ENCODE data around the gene MRPS25. TPM values are rescaled to one million over a fixed set of nuclear protein-coding genes. Genes with fewer than 3 reads are reported as not detected.
"Not testable (repeated sequence)": the region's sequence is repeated elsewhere in the genome, so short reads cannot be mapped to it uniquely, and the experiment has no call there.

Gene MRPS25
- total RNA-seq, 1 donor from 2014 or later, result 20.8 TPM

DNA sequence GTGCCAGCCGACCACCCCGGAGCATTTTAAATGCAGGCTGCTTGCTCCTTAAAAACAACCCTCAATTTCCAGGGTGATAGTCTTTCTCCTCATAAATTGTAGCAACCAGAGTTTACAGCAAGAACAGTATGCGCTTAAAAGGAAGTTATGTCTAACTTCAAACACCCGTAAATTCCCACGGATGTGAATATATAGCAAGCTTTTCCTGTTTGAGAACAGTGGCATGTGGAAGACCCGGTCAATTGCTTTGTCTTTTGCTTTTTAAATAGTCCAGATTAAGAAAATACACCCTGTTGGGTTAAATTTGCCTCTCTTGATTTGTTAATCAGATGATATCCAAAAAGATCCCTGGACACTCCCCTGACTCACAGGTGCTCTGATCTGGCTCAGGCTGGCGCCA lies 20.8 kb downstream of the MRPS25 start:
- DNase-seq (ENCODE audit: low read depth in 2 of 2), result peak; percentile 57 to 60

DNA sequence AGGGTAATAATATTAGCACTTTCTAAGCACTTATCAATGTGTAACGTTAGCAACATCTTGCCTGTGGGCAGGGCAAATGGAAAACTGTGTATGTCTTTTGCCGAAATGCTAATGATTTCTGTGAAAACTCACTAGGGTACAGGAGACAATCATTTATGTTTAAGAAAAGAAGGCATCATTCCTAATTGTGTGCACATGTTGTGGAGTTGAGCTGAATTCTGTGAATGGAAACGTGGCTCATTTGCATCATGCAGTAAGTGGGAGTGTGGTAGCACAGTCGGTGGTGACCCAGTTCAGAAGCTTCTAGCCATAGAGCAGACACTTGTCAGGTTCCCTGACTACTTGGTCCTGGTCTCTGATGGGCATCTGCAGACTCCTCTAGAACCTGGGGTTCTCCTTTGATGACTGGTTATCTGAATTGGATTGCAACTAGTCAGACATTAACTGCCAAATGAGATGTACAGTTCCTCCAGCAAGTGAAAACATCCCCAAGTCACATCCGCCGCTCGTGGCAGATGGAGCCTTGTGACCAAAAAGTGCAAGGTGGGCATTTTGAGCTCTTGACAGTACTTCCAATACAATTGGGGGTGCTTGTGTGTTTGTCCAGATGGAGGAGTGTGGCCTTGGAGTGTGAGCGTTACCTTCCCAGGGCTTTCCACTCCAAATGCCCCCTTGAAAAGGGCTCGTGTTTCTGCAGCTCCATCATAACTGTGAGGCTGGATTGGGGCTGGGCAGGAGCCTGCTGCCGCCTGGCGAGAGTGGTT lies 21.5 kb downstream of the MRPS25 start:
- DNase-seq (ENCODE audit: low read depth in 2 of 2), result no peak

DNA sequence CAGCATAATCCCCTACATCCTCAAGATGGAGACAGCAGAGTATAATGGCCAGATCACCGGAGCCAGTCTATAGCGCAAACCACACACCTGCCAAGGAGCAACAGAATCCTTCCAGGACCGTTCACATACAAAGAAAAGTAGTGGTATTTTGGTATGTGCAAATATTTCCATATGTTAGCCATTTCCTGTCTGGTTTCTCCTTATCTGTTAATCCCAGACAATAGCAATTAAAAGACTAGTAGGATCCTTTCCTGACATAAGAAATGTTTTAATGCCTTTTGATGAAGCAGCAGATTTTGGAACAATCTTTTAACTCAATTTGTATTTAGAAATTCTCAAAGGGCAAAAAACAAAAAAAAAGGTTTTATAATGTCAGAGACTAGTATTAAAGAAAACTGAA lies 22.2 kb downstream of the MRPS25 start:
- DNase-seq (ENCODE audit: low read depth in 2 of 2), result peak in 1 of 2 donors; percentile 33

DNA sequence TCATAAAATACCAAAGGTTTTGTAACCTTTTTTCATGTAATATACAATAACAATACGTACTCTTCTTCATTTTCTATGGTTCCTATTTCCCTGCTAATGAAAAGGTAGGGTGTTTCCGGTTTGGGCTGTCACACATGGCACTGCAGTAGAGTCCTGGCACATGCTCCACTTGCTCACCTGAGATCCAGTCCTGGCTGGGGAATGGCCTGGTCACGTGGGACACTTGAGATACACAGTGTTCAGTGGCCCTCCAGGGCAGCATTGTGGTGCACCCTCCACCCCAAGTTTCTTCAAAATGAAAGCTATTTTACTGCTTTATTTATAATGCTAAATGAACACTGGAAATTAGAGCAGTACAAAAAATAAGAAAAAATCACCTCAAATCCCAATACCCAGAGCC lies 23.2 kb downstream of the MRPS25 start:
- no peak for DNase-seq (ENCODE audit: low read depth in 2 of 2)

DNA sequence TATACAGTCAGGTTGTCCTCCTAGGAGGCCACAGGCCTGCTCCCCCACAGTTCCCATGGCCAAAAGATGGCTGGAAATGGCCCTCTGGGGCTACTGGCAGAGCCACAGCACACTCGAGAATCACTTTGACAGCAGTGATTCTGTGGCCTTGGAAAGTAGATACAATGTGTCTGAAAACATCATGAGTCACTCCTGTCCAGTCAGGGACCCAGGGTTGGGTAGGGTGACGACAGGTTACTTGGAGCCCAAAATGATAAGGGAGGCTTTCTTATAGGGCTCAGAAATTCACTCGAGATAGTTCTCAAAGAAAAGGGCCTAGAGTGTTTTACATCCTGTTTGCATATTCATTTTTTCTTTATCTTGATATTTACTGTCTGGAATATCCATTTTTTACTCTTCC lies 24.3 kb downstream of the MRPS25 start:
- DNase-seq (ENCODE audit: low read depth in 2 of 2), result no peak

DNA sequence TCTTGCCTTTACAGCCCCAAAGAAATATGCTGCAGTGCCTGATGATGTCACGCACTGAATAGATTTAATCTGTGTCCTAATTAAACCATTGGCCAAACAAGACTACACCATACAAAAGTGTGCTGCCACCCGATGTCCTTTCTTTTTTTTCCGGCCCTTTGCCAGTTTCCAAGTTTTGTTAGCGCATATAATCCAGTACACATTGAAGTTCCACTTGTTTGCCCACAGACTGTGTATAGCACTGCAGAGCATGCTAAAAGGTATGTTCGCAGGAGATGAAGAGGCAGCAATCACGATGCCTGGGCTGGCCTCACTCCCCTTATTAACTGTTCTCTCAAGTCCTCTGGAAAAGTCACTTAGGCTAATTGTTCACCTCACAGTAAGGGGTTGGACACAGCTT lies 26.8 kb downstream of the MRPS25 start:
- no peak for DNase-seq (ENCODE audit: low read depth in 2 of 2)

DNA sequence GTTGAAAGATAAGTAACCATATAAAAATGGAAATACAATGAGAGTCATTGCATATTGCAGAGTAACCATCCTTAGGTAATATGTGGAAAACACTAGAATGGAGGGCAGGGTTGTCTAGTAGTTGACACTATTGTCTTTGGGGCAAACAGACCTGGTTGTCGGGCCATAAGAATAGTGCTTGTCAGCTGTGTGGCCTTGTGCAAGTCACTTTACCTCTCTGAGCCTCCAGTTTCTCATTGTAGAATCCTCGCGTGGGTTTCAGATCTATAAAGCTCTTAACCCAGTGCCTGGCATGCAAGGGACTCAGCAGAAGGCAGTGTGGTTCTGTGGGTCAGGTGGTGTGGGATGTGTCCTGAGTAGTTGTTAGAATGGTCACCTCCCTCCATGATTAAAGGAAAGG lies 32.0 kb downstream of the MRPS25 start:
- DNase-seq (ENCODE audit: low read depth in 2 of 2), result no peak

DNA sequence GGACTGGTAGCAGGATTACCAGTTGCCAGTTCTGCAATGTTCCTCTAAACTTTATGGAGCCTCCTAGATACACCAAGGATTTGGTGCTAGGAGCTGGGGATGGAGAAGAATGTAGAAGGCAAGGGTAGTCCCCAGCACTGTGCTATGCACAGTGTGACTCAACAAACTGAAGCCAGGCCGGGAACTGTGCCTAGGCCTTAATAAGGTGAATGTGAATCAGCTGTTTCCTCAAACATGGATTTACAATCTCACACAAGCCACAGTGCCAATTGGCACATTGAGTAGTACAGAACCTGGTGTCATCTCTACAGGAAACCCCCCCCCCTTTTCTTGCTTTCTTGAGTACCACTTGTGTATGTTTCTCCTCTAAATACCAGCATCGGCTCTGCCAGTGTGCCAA lies 32.5 kb downstream of the MRPS25 start:
- DNase-seq (ENCODE audit: low read depth in 2 of 2), result no peak

DNA sequence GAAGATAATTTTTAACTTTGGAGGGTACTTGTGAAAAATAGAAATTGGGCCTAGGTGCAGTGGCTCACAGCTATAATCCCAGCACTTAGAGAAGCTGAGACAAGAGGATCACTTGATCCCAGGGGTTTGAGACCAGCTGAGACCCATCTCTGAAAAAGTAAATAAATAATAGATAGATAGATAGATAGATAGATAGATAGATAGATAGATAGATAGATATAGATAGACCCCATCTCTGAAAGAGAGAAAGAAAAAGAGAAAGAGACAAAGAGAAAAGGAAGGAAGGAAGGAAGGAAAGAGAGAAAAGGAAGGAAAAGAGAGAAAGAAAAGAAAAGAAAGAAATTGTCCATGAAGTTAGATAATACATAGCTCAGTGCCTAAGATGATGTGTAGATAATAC lies 35.5 kb downstream of the MRPS25 start:
- DNase-seq (ENCODE audit: low read depth in 2 of 2), result no peak

DNA sequence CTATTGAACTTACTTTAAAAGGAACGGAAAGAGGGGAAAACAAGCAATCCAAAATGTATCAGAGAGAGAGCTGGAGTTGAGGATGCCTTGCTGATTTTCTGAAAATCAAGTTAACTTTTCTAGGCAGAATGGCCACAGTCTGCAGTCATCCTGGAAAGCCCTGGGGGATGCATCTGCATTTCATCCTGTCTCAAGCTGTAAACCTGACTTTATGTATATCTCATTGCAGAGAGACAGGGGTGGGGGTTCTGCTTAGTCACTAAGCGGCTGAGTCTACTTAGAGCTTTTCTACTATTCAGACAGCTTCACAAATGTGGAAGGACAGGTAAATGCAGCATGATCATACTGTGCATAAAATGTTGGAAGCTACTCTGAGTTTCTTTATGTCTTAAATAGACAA lies 41.4 kb downstream of the MRPS25 start:
- no peak for DNase-seq (ENCODE audit: low read depth in 2 of 2)

DNA sequence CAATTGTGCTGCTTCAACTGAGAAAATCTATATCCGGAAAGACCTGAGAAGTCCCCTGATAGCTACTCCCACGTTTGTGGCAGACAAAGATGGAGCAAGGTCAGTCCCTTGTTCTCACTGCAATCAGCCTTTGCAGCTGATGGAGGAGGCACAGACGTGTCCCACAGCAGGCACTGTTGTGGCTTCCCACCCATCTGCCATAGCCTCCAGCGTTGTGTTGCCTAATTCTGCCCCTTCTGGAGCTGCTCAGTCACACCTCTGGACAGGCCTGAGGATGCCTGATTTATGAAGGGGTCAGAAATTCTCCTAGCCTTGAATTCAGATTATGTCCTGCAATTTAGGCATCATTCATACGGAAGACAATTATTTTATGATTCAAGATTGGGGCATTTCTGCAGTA lies 41.9 kb downstream of the MRPS25 start:
- DNase-seq (ENCODE audit: low read depth in 2 of 2), result no peak

DNA sequence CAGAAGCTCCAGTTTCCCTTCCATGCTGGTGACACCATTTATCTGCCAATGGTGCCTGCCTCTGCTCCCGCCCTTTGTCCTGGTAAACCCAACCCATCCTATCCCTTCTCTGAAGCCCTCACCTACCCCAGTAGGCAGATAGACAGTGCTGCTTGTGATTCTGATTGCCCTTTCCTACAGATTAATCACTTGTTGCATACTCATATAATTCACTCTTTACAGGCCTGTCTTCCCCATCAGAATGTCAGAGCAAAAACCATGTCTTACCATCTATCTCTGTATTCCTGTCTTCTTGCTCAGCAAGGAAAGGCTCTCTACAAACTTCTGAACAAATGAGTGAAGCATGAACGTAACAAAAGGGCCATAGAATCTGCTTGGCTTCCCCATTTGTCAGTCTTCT lies 47.9 kb downstream of the MRPS25 start:
- no peak for DNase-seq (ENCODE audit: low read depth in 2 of 2)

DNA sequence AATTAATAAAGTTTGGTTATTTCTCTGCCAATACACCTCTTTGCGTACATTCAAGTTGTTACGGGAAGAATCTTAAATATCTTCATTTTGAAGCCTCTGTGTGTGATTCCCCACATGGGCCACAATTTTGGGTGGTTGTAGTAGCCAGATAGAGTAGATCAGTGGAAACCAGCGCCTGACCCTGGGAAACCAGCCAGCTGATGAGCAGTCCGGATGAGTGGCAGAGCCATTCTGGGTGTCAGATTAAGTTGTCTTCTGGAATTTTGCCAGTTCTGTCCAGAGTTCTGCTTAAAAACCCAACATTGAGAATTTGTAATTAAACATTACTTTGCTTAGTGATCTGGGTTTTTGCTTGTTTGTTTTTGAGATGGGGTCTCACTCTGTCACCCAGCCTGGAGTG lies 49.7 kb downstream of the MRPS25 start:
- peak; percentile 31 to 68 for DNase-seq (ENCODE audit: low read depth in 2 of 2)

DNA sequence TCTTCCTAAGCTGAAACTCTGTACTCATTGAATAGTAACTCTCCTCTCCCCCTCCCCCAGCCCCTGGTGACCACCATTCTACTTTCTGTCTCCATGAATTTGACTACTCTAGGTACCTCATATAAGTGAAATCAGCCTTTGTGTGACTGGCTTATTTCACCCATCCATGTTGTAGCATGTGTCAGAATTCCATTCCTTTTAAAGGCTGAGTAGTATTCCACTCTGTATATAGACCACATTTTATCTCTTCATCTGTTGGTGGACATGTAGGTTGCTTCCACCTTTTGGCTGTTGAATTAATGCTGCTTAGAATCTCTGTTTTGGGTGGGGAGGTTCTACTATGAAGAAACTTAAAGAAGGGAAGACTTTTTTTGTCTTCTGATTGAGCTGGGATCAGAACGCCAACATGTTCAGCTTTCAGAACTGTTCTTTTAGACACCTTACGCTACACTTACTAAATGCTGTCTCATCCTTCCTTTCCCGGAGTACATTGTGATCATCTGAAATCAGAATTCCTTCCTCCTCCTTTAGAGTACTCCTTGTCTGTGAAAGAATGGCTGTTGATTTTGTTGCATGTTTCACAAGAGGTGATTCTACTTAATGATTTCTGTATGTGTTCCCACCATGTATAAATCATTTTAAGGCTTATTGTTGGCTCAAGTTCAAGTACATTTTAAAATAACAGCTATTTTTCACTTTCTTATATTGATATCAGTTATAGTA lies 50.3 kb downstream of the MRPS25 start:
- DNase-seq (ENCODE audit: low read depth in 2 of 2), result peak in 1 of 2 donors; percentile 24

DNA sequence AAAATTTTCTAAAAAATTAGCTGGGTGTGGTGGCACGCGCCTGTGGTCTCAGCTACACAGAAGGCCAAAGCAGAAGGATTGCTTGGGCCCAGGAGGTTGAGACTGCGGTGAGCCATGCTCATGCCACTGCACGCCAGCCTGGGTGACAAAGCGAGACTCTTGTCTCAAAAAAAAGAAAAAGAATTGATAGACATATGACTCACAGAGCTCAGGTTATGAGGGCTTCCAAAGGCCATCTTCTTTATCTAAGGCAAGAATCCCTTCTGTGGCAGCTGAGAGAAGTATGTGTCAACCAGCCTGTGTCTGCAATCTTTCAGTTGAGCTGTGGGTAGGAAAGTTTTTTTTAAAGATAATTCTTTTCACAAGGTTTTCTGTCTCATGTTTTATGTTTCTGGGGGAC lies 53.9 kb downstream of the MRPS25 start:
- DNase-seq (ENCODE audit: low read depth in 2 of 2), result no peak

DNA sequence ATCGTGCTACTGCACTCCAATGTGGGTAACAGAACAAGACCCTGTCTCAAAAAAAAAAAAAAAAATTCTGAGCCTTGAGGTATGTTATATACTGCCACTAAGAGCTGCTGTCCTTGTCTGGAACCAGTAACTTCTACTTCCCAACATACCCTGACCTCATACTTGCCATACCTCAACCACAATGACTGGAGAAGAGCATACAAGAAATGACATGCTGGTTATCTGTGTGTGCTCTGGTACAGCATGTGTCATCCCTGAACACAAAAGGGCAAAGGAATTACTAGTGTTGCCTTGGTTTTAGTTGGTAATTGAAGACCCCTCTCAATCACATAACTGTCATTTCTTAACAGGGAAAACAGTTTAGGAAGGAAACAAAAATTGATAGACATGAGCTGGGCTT lies 54.5 kb downstream of the MRPS25 start:
- DNase-seq (ENCODE audit: low read depth in 2 of 2), result no peak

DNA sequence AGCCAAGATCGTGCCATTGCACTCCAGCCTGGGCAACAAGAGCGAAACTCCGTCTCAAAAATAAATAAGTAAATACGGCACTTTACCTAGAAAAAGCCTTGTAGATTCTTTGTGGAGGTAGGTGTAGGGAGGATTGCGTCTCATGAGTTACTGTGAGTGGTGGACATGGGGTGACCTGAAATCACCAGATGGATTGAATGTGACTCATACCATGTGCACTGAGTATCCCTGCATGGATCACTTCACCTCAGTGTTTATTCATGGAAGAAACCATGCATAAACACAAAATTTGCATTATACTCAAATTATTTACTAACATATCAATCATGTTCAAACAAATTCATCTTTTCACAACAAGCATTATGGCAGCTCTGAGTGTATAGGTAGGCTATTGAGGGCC lies 55.9 kb downstream of the MRPS25 start:
- DNase-seq (ENCODE audit: low read depth in 2 of 2), result no peak

DNA sequence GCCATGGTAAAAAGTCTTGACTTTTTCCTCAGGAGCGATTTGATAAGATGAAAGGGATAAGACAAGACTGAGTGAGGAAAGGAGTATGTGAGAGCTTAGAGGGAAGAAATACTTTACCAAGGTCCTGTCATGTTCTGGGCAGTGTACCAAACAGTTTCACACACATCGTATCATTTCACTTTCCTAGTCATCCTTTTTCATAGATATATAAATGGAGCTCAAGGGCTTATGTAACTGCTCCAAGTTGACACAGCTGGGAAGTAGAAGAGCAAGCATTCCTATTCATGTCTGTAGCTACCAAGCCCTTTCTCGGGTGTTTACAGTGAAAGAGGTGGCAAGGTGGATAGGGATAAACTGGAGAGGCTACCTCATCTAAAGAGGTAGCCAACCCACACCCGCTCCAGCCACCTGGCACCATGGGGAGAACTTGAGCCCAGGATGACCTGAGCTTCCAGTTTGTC lies 57.4 kb downstream of the MRPS25 start:
- DNase-seq (ENCODE audit: low read depth in 2 of 2), result no peak

DNA sequence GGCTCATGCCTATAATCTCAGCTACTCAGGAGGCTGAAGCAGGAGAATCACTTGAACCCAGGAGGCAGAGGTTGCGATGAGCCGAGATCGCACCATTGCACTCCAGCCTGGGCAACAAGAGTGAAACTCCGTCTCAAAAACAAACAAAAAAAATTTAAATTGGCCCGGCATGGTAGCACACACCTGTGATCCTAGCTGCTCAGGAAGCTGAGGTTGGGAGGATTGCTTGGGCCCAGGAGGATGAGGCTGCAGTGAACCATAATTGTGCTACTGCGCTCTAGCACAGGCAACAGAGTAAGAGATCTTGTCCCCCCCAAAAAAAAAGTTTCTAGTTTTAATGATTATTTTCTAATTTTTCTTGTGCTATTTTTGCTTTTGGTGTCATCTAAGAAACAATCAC lies 65.9 kb downstream of the MRPS25 start:
- not testable (repeated sequence) for DNase-seq (ENCODE audit: low read depth in 2 of 2)
